Activated T-cell treated with anti-CD3 and anti-CD28 coated beads for 24 hours (primary cell): ENCODE results near the gene AMELX.

Experiments
- DNase-seq: peaks from one replicate; pipeline ENCODE4 v3.0.0-alpha.2; 2020; ENCODE audit warnings: low read depth

Gene AMELX

DNA sequence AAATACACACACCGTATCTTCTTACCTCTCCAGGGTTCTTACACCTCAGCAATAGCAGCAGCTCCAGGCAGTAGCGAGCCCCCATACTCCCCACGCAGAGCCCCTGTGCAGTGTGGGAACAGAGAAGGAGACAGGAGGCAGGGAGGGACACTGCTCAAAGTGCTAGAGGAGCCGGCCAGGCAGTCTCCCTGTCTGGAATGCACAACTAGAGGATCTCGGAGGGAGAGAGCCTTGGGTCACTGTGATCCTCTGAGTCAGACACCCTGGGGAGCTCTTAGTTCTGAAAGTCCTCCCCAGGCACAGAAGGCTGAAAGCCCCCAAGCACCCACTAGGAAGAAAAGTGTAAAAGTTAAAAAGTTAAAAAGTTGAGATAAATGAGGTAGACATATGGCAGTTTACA, 16.0 kb downstream of the AMELX start:
- DNase-seq = no peak

DNA sequence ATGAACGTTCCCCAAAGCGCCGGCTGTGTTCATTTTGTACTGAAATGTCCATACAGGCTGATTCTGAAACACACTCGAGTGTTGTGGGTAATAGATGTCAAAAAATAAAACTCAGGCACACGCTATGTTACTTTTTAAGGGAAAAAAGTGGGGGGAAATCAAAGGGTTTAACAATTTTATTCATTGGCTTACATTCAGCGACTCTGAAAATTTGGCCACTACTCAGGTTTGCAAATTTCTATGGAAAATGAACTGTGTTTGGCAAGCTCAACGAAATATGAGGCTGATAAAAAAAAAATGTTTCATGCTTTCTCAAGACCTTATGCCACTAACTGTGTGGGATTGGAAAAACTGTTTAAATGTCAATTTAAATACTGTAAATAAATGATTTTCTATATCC, 18.5 kb downstream of the AMELX start:
- no peak for DNase-seq

GRCh38 chrX:11319806-11320520, 26.8 kb downstream of the AMELX start:
- DNase-seq = no peak

- DNase-seq = no peak
These were observed 28.8 kb downstream of the AMELX start for GRCh38 chrX:11321986-11322385.

GRCh38 chrX:11328134-11328533, 34.9 kb downstream of the AMELX start:
- DNase-seq = no peak

- DNase-seq = no peak
These were observed 35.8 kb downstream of the AMELX start for GRCh38 chrX:11329021-11329420.

DNA sequence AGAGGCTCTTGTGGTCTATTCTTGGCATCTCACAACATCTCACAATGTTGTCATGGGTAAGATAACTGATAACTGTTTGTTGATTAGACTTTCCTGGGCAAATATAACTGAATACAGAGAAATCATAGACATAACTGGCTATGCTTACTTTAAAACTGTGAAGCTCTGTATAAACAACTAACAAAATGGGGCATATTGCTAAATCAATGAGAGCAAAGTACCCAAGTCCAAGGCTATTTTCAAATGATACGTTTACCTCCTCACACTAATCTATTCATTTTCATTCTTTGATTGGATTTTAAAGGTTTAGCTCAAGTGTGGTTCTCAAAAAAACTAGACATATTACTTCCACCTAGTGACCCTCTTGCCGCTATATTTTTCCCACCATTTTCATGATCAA, 38.6 kb downstream of the AMELX start:
- no peak for DNase-seq

GRCh38 chrX:11334165-11334564, 41.0 kb downstream of the AMELX start:
- no peak for DNase-seq

- no peak for DNase-seq
These were observed 43.0 kb downstream of the AMELX start for GRCh38 chrX:11336201-11336600.

GRCh38 chrX:11337292-11338009, 44.2 kb downstream of the AMELX start:
- no peak for DNase-seq

DNA sequence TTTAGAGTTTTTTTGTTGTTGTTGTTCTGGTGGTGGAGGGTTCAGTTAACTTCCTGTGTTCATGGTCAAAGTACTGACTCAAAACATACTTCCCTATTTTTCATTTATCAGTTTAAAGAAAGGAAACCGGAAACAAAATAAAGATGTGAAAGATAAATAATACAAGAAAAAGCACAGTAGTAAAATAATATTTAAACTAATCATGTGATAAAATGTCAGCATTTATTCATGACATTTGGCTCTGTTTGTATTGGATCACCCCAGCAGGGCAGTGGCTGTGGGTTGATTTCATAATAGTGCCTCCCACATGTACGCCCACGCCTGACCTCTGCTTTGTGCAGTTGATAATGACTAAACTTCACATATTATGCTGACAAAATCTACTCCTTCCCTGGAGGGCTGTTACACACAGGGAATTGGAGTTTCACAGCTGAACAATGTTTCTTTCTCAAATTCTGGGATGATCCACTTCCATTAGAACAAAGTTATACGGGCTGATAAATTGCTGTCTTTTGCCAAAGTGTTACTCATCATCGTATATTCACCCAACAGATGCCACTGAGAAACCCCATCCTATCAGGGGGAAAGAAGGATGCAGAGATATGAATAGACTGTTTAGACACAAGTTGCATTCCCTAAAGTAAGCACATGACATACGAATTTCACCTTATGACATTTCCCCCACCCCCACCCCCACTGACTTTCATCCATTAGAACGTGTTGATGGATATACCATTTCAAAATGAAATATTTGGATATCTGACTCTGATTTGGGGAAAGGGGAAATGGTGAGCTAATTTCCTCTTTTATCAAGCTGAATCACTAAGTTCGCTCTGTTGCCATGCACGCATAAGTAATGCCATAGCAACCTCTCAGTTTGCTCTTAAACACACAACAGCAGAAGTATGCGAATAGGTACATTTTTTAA, 48.3 kb downstream of the AMELX start:
- DNase-seq = no peak

- no peak for DNase-seq
These were observed 49.5 kb downstream of the AMELX start for GRCh38 chrX:11342673-11343072.

- DNase-seq = no peak
These were observed 53.0 kb downstream of the AMELX start for GRCh38 chrX:11346121-11346682.

GRCh38 chrX:11347300-11347699, 54.1 kb downstream of the AMELX start:
- DNase-seq = no peak

GRCh38 chrX:11349020-11349419, 55.8 kb downstream of the AMELX start:
- no peak for DNase-seq

GRCh38 chrX:11349661-11350337, 56.6 kb downstream of the AMELX start:
- DNase-seq = no peak
